A673 (cell line): ENCODE data around the gene CPM.

Experiments used
- EZH2 ChIP-seq: fragments of 200-600 bp; sonication (generic); IDR thresholded peaks from 2 replicates; pipeline ENCODE4 v1.6.1; 2017; ENCODE audit warnings: borderline replicate concordance, low read depth, mild to moderate bottlenecking, mixed read lengths, antibody characterized with exemption, low read length; ENCODE audit not compliant: poor library complexity, severe bottlenecking
- TF ChIP-seq, protein P1 (sequence below): fragments of 300-800, 200-600 bp; sonication (generic); conservative IDR thresholded peaks from 2 replicates; pipeline ENCODE4 v1.5.1; 2017; ENCODE audit warnings: low read depth, mild to moderate bottlenecking, antibody characterized with exemption, low read length, moderate library complexity, mixed read lengths

DNA sequence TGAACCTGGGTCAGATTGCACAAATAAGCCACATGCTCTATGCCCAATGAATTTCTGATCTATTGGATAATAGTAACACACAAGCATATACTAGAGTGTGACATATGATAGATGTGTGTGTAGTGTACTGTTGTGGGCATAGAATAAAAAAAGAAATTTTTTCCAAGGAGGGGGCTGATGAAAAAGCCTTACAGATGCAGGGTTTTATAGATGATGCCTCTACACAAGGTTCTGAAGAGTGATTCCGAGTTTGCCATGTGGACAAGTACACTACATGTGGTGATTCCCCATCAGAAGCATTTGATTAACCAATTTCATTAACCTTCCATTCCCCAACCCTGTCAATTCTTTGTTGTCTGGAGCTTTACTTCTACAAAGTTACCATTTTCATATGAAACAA is 45.3 kb downstream of the CPM start:
- TF ChIP-seq, protein P1, sequence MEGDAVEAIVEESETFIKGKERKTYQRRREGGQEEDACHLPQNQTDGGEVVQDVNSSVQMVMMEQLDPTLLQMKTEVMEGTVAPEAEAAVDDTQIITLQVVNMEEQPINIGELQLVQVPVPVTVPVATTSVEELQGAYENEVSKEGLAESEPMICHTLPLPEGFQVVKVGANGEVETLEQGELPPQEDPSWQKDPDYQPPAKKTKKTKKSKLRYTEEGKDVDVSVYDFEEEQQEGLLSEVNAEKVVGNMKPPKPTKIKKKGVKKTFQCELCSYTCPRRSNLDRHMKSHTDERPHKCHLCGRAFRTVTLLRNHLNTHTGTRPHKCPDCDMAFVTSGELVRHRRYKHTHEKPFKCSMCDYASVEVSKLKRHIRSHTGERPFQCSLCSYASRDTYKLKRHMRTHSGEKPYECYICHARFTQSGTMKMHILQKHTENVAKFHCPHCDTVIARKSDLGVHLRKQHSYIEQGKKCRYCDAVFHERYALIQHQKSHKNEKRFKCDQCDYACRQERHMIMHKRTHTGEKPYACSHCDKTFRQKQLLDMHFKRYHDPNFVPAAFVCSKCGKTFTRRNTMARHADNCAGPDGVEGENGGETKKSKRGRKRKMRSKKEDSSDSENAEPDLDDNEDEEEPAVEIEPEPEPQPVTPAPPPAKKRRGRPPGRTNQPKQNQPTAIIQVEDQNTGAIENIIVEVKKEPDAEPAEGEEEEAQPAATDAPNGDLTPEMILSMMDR, result no peak
- TF ChIP-seq EZH2, result no peak
